GM23338 (cell line): ENCODE data around the gene DYSF. TPM values are rescaled to one million over a fixed set of nuclear protein-coding genes. Genes with fewer than 3 reads are reported as not detected.

Experiments
- ATAC-seq: fragments of 200-7000 bp; cut with Tn5 transposase; 3 replicates; pipeline ENCODE4 v1.9.1; 2020
- DNase-seq: peaks from one replicate; pipeline ENCODE4 v3.0.0-alpha.2; 2015; ENCODE audit warnings: low spot score
- H2AFZ ChIP-seq: fragments of 200-600 bp; sonication (generic); 2 replicates; pipeline ENCODE4 v1.8.0; 2016; ENCODE audit warnings: antibody characterized with exemption, mild to moderate bottlenecking, moderate library complexity
- H3F3A ChIP-seq: fragments of 200-600 bp; sonication (generic); replicated peaks from 2 replicates; pipeline ENCODE4 v1.8.0; 2017; ENCODE audit warnings: antibody characterized with exemption, mixed run types, low read depth
- H3K27ac ChIP-seq: fragments of 200-600 bp; sonication (generic); 2 replicates; pipeline ENCODE4 v1.6.1; 2016; ENCODE audit warnings: low read depth
- H3K27me3 ChIP-seq: fragments of 200-600 bp; sonication (generic); 2 replicates; pipeline ENCODE4 v1.8.0; 2016; ENCODE audit warnings: mild to moderate bottlenecking, mixed run types, moderate library complexity; ENCODE audit not compliant: insufficient read depth
- H3K36me3 ChIP-seq: fragments of 200-600 bp; sonication (generic); 2 replicates; pipeline ENCODE4 v1.8.0; 2016; ENCODE audit warnings: mild to moderate bottlenecking; ENCODE audit not compliant: insufficient read depth
- H3K4me1 ChIP-seq: fragments of 200-600 bp; sonication (generic); 2 replicates; pipeline ENCODE4 v1.8.0; 2016; ENCODE audit warnings: mild to moderate bottlenecking, moderate library complexity; ENCODE audit not compliant: insufficient read depth
- H3K4me2 ChIP-seq: fragments of 200-600 bp; sonication (generic); 2 replicates; pipeline ENCODE4 v1.7.1; 2017; ENCODE audit warnings: mixed run types
- H3K4me3 ChIP-seq: fragments of 200-600 bp; sonication (generic); 2 replicates; pipeline ENCODE4 v1.6.1; 2016; ENCODE audit warnings: mixed run types
- H3K79me2 ChIP-seq: fragments of 200-600 bp; sonication (generic); replicated peaks from 2 replicates; pipeline ENCODE4 v1.8.0; 2017; ENCODE audit warnings: mild to moderate bottlenecking; ENCODE audit not compliant: insufficient read depth
- H3K9me2 ChIP-seq: fragments of 200-600 bp; sonication (generic); 2 replicates; pipeline ENCODE4 v1.8.0; 2017; ENCODE audit not compliant: insufficient read depth
- H4K20me1 ChIP-seq: fragments of 200-600 bp; sonication (generic); replicated peaks from 2 replicates; pipeline ENCODE4 v1.8.0; 2017; ENCODE audit warnings: mild to moderate bottlenecking; ENCODE audit not compliant: insufficient read depth
- H3K27ac Mint-ChIP-seq: 2 replicates; pipeline ENCODE4 v1.8.0; 2020; ENCODE audit warnings: inconsistent platforms, mild to moderate bottlenecking, moderate library complexity, mixed read lengths
- H3K27me3 Mint-ChIP-seq: 3 replicates; pipeline ENCODE4 v1.8.0; 2022; ENCODE audit warnings: low read depth, mild to moderate bottlenecking, moderate library complexity, mixed read lengths, inconsistent platforms; ENCODE audit not compliant: insufficient read depth, poor library complexity
- H3K36me3 Mint-ChIP-seq: 3 replicates; pipeline ENCODE4 v1.8.0; 2021; ENCODE audit warnings: low read depth, mild to moderate bottlenecking, inconsistent platforms, moderate library complexity, mixed read lengths
- H3K4me1 Mint-ChIP-seq: 3 replicates; pipeline ENCODE4 v1.8.0; 2020; ENCODE audit warnings: mild to moderate bottlenecking, inconsistent platforms, mixed read lengths
- H3K4me3 Mint-ChIP-seq: 3 replicates; pipeline ENCODE4 v1.8.0; 2021; ENCODE audit warnings: moderate library complexity, mild to moderate bottlenecking, inconsistent platforms, mixed read lengths
- H3K9me3 Mint-ChIP-seq: 3 replicates; pipeline ENCODE4 v1.8.0; 2020; ENCODE audit warnings: moderate library complexity, mild to moderate bottlenecking, inconsistent platforms, mixed read lengths
- CREB1 ChIP-seq: fragments of 250-450 bp; sonication (Bioruptor Pico); IDR thresholded peaks from 2 replicates; pipeline ENCODE4 v1.5.0; 2020; ENCODE audit warnings: low read depth, mild to moderate bottlenecking, moderate library complexity
- CTCF ChIP-seq, 2 experiments: fragments of 200-600 bp in 1 of 2; sonication (generic) in 1 of 2; conservative IDR thresholded peaks; 2 replicates each; pipeline versions ENCODE4 v1.5.1 to v1.6.1; 2016 to 2017; ENCODE audit warnings: antibody characterized with exemption in 2 of 2, low read depth in 2 of 2, mild to moderate bottlenecking in 2 of 2, moderate library complexity in 1 of 2
- ETS1 ChIP-seq: IDR thresholded peaks from 2 replicates; pipeline ENCODE4 v1.6.1; 2016; ENCODE audit warnings: antibody characterized with exemption
- EZH2 ChIP-seq: fragments of 200-600 bp; sonication (generic); IDR thresholded peaks from one replicate; pipeline ENCODE4 v1.8.0; 2017; ENCODE audit warnings: antibody characterized with exemption, mild to moderate bottlenecking, low read depth; ENCODE audit not compliant: unreplicated experiment
- JUNB ChIP-seq: IDR thresholded peaks from one replicate; pipeline ENCODE4 v1.6.1; 2016; ENCODE audit warnings: antibody characterized with exemption; ENCODE audit not compliant: unreplicated experiment
- NANOG ChIP-seq: IDR thresholded peaks from 2 replicates; pipeline ENCODE4 v1.6.1; 2016; ENCODE audit warnings: antibody characterized with exemption, borderline replicate concordance
- POLR2AphosphoS5 ChIP-seq: IDR thresholded peaks from 2 replicates; pipeline ENCODE4 v1.6.1; 2016; ENCODE audit warnings: antibody characterized with exemption, low read depth
- REST ChIP-seq: IDR thresholded peaks from one replicate; pipeline ENCODE4 v1.6.1; 2018; ENCODE audit warnings: antibody characterized with exemption; ENCODE audit not compliant: unreplicated experiment
- ZNF331 ChIP-seq: fragments of 250-450 bp; sonication (Bioruptor Pico); IDR thresholded peaks from 2 replicates; pipeline ENCODE4 v1.5.0; 2020; ENCODE audit warnings: low read depth, mild to moderate bottlenecking, moderate library complexity
- ZNF462 ChIP-seq: fragments of 250-450 bp; sonication (Bioruptor Pico); IDR thresholded peaks from 2 replicates; pipeline ENCODE4 v1.5.0; 2020; ENCODE audit warnings: mild to moderate bottlenecking, moderate library complexity
- polyA plus RNA-seq: library from polyadenylated mRNA; unstranded; fragments of >200 nt; fragmentation: Nextera tagmentation; extraction: Ambion mirVana; gene quantifications from 2 replicates; pipeline ENCODE4 v1.2.1, GENCODE V29; 2016
- total RNA-seq: library from RNA; depleted of rRNA; stranded (reverse); fragments of >200 nt; shearing (Covaris generic); gene quantifications from 2 replicates; pipeline ENCODE4 v1.2.3, GENCODE V29; 2014

DYSF gene
- total and polyA plus RNA-seq, 2 experiments from 2014 or later: 7.3 to 21.3 TPM

- H3K4me1 Mint-ChIP-seq: no peaks in the 10 kb centered on the region; the same call in 2 of the 3 replicates
- Histone ChIP-seq H3K4me3 (no peak overlapping the region), H3K4me1 (no peaks in the 10 kb centered on the region), H2AFZ (no peak overlapping the region), H3F3A (no peaks in the 10 kb centered on the region), H3K36me3 (no peaks in the 10 kb centered on the region), H3K9me2 (no peaks in the 10 kb centered on the region), H3K4me2 (no peak overlapping the region), H4K20me1 (no peaks in the 10 kb centered on the region), H3K79me2 (no peaks in the 10 kb centered on the region), H3K27me3 (no peaks in the 10 kb centered on the region), H3K27ac (no peak overlapping the region)
- H3K9me3 Mint-ChIP-seq: no peaks in the 10 kb centered on the region
- ATAC-seq (no peak), DNase-seq (no peak)
- TF ChIP-seq JUNB (no peak), CREB1 (no peak), ETS1 (no peak), EZH2 (no peak), ZNF462 (no peak), NANOG (no peak), CTCF (conservative IDR thresholded peaks at IDR 0.05; ENCODE audit: low read depth in 2 of 2) (no peak), POLR2AphosphoS5 (no peak), ZNF331 (CRISPR knock-in tag) (no peak), REST (no peak)
- H3K4me3 Mint-ChIP-seq: no peak overlapping the region
- no peak overlapping the region for H3K27ac Mint-ChIP-seq
- H3K27me3 Mint-ChIP-seq: peaks cover 4% of the 10 kb centered on the region
- no peaks in the 10 kb centered on the region for H3K36me3 Mint-ChIP-seq
Observed at GRCh38 chr2:71714601-71715240, 261.4 kb downstream of the DYSF start.
